ENCODE measurements around the gene BORCS6. TPM values are rescaled to one million over a fixed set of nuclear protein-coding genes. Genes with fewer than 3 reads are reported as not detected.

The BORCS6 gene
- total RNA-seq, 2 experiments from 2014 or later: 6.1 to 6.4 TPM

DNA sequence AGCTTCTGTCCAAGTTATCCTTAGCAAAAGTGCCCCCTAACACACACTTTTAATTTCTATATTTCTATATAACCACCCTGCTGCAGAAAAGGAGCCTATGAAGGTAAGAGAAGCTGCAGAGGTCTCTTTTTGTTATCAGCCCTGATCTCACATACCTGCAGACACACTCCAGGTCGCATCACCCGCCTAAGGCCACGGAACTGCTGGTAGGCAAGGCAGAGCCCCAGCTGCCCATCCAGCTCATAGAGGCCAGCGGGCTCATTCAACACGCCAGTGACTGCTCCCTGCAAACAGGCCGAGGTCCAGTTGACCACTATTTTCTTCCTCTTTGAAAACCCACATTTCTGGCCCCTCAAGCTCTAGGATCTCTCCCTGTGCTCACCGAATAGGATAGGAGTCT lies 45.7 kb upstream of the BORCS6 start:
- H3K27ac Mint-ChIP-seq: no peak overlapping the region
- intact Hi-C loops (cut with DNase I, micrococcal nuclease): no loop called here

DNA sequence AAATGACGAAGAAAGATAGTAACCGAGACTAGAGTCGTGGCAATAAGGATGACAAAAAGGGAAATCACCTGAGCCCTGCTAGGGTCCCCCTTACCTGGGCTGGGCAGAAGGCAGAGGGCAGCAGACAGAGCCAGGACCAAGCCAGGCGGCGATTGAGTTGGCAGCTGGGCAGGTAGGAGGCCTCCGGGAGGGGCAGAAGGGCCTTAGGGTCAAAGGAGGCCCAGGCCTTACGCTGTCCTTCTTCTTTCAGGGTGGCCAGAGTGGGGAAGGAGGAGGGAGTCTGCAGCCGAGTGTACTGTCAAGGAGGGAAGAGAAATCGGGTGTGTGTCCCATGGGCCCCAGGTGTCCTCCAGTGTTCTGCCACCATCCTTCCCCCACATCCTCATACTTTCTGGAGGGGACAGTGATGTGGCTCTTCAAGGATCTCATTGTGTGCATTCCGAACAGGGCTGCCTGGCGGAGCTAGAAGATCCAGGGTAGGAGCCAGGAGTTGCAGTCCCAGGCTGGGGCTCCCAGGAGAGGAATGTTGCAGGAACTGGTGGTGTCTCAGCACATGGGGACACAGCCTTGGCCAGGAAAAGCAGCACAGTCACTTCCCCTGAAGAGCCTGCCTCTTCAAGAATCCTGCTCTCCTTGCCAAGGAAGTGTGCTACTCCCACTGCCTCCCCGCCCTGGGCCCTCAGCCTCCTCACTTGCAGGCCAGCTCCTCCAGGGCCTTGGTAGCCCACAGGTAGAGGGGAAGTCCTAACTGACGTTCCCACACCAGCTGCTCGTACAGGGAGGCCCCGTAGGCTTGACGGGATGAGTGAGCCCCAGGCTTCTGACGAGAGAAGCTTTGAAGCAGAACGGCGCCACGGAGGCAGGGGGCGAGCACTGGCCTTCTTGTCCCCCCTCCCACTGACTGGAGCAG lies 44.6 kb upstream of the BORCS6 start:
- Histone ChIP-seq H3K9me3 (ENCODE audit: control insufficient read depth in 1 of 2, insufficient read depth in 1 of 2, low read length in 2 of 2) (no peaks in the 10 kb centered on the region), H3K36me3 (ENCODE audit: insufficient read depth, low read length) (peaks cover 100% of the 10 kb centered on the region), H3K4me3 (ENCODE audit: low read length) (no peak overlapping the region), H3K27me3 (ENCODE audit: control insufficient read depth in 1 of 2, insufficient read depth in 2 of 2, low read length in 2 of 2) (no peaks in the 10 kb centered on the region), H3K27ac (ENCODE audit: low read depth in 1 of 2, low read length in 2 of 2) (no peak overlapping the region), H3K4me1 (ENCODE audit: insufficient read depth, low read length) (peaks cover 11% of the 10 kb centered on the region)
- no peaks in the 10 kb centered on the region for H3K27me3 Mint-ChIP-seq
- ChIA-PET CTCF (no interaction called here), POLR2A (interaction anchor here (1.0 to 19.8 kb wide), 2 partner anchors 9 to 41 kb away, joined by 3 to 630 read pairs; partner anchors contain the start of genes CTC1 and PFAS)
- H3K36me3 Mint-ChIP-seq (ENCODE audit: low read depth): peaks cover 97% of the 10 kb centered on the region
- H3K4me3 Mint-ChIP-seq: no peak overlapping the region
- TF ChIP-seq, protein P1, sequence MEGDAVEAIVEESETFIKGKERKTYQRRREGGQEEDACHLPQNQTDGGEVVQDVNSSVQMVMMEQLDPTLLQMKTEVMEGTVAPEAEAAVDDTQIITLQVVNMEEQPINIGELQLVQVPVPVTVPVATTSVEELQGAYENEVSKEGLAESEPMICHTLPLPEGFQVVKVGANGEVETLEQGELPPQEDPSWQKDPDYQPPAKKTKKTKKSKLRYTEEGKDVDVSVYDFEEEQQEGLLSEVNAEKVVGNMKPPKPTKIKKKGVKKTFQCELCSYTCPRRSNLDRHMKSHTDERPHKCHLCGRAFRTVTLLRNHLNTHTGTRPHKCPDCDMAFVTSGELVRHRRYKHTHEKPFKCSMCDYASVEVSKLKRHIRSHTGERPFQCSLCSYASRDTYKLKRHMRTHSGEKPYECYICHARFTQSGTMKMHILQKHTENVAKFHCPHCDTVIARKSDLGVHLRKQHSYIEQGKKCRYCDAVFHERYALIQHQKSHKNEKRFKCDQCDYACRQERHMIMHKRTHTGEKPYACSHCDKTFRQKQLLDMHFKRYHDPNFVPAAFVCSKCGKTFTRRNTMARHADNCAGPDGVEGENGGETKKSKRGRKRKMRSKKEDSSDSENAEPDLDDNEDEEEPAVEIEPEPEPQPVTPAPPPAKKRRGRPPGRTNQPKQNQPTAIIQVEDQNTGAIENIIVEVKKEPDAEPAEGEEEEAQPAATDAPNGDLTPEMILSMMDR (IDR thresholded peaks at IDR 0.05): no peak
- peaks cover 45% of the 10 kb centered on the region for H3K4me1 Mint-ChIP-seq (ENCODE audit: low read depth)
- H3K27ac Mint-ChIP-seq: no peak overlapping the region
- H3K9me3 Mint-ChIP-seq: no peaks in the 10 kb centered on the region
- DNase-seq: no peak
- intact Hi-C loops (cut with DNase I, micrococcal nuclease): no loop called here
- no peak for ATAC-seq (ENCODE audit: poor library complexity)

More for the DNA sequence above, 45.7 kb upstream of the BORCS6 start:
- Histone ChIP-seq H3K36me3 (ENCODE audit: insufficient read depth, low read length) (peaks cover 100% of the 10 kb centered on the region), H3K9me3 (ENCODE audit: control insufficient read depth in 1 of 2, insufficient read depth in 1 of 2, low read length in 2 of 2) (no peaks in the 10 kb centered on the region), H3K27ac (ENCODE audit: low read depth in 1 of 2, low read length in 2 of 2) (no peak overlapping the region), H3K27me3 (ENCODE audit: control insufficient read depth in 1 of 2, insufficient read depth in 2 of 2, low read length in 2 of 2) (no peaks in the 10 kb centered on the region), H3K4me3 (ENCODE audit: low read length) (no peak overlapping the region), H3K4me1 (ENCODE audit: insufficient read depth, low read length) (peaks cover 11% of the 10 kb centered on the region)
- H3K27me3 Mint-ChIP-seq: no peaks in the 10 kb centered on the region
- no peaks in the 10 kb centered on the region for H3K9me3 Mint-ChIP-seq
- ATAC-seq (ENCODE audit: poor library complexity): no peak
- CTCF ChIA-PET: no interaction called here
- H3K36me3 Mint-ChIP-seq (ENCODE audit: low read depth): peaks cover 96% of the 10 kb centered on the region
- no peak for DNase-seq
- TF ChIP-seq, protein P1 (IDR thresholded peaks at IDR 0.05): no peak
- POLR2A ChIA-PET: interaction anchor here (1.0 to 19.8 kb wide), 3 partner anchors 8 to 42 kb away, joined by 3 to 630 read pairs (median 3); partner anchors contain the start of genes CTC1 and PFAS
- H3K4me3 Mint-ChIP-seq: no peak overlapping the region
- peaks cover 42% of the 10 kb centered on the region for H3K4me1 Mint-ChIP-seq (ENCODE audit: low read depth)

DNA sequence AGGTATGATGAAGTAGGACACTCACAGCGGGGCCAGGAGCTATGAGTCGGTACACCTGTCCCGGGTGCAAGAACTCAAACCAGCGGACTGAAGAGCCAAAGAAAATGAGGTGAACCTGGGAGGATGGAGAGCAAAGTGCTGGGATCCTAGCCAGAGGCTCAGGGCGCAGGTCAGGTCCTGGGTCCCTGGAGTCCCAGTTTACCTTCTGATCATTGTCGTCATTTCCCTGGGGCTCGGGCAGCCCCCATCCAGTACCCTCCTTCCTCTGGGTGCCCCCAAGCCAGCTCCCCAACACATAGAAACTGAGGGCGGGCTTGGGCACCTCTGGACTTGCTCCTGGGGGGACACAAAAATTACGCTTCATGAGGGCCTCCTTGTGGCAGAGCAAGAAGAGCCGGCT lies 41.7 kb upstream of the BORCS6 start:
- peaks cover 5% of the 10 kb centered on the region for H3K27me3 Mint-ChIP-seq
- Histone ChIP-seq H3K27me3 (ENCODE audit: control insufficient read depth in 1 of 2, insufficient read depth in 2 of 2, low read length in 2 of 2) (no peaks in the 10 kb centered on the region), H3K4me3 (ENCODE audit: low read length) (no peak overlapping the region), H3K27ac (ENCODE audit: low read depth in 1 of 2, low read length in 2 of 2) (no peak overlapping the region), H3K9me3 (ENCODE audit: control insufficient read depth in 1 of 2, insufficient read depth in 1 of 2, low read length in 2 of 2) (no peaks in the 10 kb centered on the region), H3K4me1 (ENCODE audit: insufficient read depth, low read length) (peaks cover 17% of the 10 kb centered on the region), H3K36me3 (ENCODE audit: insufficient read depth, low read length) (peaks cover 100% of the 10 kb centered on the region)
- ATAC-seq (ENCODE audit: poor library complexity) (no peak), DNase-seq (no peak)
- no peak overlapping the region for H3K4me3 Mint-ChIP-seq
- no peaks in the 10 kb centered on the region for H3K9me3 Mint-ChIP-seq
- H3K4me1 Mint-ChIP-seq (ENCODE audit: low read depth): peaks cover 36% of the 10 kb centered on the region
- H3K27ac Mint-ChIP-seq: no peak overlapping the region
- intact Hi-C loops (cut with DNase I, micrococcal nuclease): no loop called here
- ChIA-PET POLR2A (interaction anchor here (19.8 kb wide), 1 partner anchor 12 kb away, joined by 630 read pairs; the partner anchor contains the start of genes CTC1 and PFAS), CTCF (no interaction called here)
- TF ChIP-seq, protein P1 (IDR thresholded peaks at IDR 0.05): no peak
- H3K36me3 Mint-ChIP-seq (ENCODE audit: low read depth): peaks cover 97% of the 10 kb centered on the region

Measured in CD4-positive, alpha-beta T cell (primary cell).